ENCODE data around the gene VAV1. TPM values are rescaled to one million over a fixed set of nuclear protein-coding genes. Genes with fewer than 3 reads are reported as not detected.

Gene VAV1
- total and polyA plus RNA-seq, 2 of the 13 experiments (the other 11 are each of a cell fraction or from before 2014, with no cell fraction given), result not detected

DNA sequence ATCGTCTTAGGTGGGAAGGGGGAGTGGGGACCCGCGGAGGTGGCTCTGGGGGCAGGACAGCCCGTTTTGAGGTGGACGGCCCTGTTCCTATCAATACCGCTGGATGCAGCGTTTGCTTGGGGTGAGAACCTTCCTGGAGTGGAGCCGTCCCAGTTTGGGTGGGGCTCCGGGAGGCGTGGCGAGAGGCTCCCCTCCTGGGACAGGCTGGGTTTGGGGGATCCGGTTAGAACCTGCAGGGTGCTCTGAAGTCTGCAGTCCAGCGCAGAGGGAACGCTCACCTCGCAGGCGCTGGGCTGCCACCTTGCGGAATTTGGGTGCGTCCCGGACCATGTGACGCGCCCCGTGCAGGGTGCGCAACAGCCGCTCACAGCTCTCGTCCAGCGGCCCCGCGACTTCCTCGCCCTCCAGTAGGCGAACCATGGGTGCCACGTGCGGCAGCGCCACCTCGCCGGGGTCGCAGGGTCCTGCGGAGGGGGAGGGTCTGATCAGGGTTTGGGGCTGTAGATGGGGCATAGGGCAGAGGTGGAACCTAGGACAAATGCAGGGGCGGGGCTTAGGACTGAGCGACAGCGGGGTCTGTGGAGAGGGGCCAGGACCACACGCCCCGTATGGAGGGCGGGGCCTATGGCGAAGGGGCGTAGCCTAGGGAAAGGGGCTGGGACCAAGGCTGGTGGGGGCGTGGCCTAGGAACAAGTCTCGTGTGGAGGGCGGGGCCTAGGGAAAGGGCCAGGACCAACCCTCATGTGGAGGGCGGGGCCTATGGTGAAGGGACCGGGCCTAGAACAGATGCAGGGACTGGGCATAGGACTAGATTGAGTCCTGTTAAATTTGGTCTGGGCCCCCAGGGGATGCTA is 19.1 kb upstream of the VAV1 start (continued):
- TF ChIP-seq, protein P1, sequence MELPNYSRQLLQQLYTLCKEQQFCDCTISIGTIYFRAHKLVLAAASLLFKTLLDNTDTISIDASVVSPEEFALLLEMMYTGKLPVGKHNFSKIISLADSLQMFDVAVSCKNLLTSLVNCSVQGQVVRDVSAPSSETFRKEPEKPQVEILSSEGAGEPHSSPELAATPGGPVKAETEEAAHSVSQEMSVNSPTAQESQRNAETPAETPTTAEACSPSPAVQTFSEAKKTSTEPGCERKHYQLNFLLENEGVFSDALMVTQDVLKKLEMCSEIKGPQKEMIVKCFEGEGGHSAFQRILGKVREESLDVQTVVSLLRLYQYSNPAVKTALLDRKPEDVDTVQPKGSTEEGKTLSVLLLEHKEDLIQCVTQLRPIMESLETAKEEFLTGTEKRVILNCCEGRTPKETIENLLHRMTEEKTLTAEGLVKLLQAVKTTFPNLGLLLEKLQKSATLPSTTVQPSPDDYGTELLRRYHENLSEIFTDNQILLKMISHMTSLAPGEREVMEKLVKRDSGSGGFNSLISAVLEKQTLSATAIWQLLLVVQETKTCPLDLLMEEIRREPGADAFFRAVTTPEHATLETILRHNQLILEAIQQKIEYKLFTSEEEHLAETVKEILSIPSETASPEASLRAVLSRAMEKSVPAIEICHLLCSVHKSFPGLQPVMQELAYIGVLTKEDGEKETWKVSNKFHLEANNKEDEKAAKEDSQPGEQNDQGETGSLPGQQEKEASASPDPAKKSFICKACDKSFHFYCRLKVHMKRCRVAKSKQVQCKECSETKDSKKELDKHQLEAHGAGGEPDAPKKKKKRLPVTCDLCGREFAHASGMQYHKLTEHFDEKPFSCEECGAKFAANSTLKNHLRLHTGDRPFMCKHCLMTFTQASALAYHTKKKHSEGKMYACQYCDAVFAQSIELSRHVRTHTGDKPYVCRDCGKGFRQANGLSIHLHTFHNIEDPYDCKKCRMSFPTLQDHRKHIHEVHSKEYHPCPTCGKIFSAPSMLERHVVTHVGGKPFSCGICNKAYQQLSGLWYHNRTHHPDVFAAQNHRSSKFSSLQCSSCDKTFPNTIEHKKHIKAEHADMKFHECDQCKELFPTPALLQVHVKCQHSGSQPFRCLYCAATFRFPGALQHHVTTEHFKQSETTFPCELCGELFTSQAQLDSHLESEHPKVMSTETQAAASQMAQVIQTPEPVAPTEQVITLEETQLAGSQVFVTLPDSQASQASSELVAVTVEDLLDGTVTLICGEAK (IDR thresholded peaks at IDR 0.05), result no peak
- TF ChIP-seq, protein P1 (CRISPR knock-in tag; IDR thresholded peaks at IDR 0.05), result no peak
- TF ChIP-seq RBM39 (IDR thresholded peaks at IDR 0.05; ENCODE audit: low read depth, low read length, poor library complexity, severe bottlenecking), result no peak
- TF ChIP-seq ELF1 (CRISPR knock-in tag; IDR thresholded peaks at IDR 0.05), result peak; percentile 67
- peak; percentile 48; the same call in 1 of the 2 replicates for TF ChIP-seq CREB1 (IDR thresholded peaks at IDR 0.05)
- no peak for TF ChIP-seq CREB1 (CRISPR knock-in tag; IDR thresholded peaks at IDR 0.05)
- peak; percentile 67; the same call in 1 of the 2 replicates for TF ChIP-seq NKX3-1 (CRISPR knock-in tag; IDR thresholded peaks at IDR 0.05)
- peak; percentile 71; the same call in 1 of the 2 replicates for TF ChIP-seq ZNF367 (CRISPR knock-in tag; IDR thresholded peaks at IDR 0.05; ENCODE audit: borderline replicate concordance)
- TF ChIP-seq ZNF225 (CRISPR knock-in tag; IDR thresholded peaks at IDR 0.05), result no peak; the same call in 1 of the 2 replicates
- peak; percentile 73 for TF ChIP-seq KMT2A (CRISPR knock-in tag; IDR thresholded peaks at IDR 0.05)
- TF ChIP-seq, protein P2, sequence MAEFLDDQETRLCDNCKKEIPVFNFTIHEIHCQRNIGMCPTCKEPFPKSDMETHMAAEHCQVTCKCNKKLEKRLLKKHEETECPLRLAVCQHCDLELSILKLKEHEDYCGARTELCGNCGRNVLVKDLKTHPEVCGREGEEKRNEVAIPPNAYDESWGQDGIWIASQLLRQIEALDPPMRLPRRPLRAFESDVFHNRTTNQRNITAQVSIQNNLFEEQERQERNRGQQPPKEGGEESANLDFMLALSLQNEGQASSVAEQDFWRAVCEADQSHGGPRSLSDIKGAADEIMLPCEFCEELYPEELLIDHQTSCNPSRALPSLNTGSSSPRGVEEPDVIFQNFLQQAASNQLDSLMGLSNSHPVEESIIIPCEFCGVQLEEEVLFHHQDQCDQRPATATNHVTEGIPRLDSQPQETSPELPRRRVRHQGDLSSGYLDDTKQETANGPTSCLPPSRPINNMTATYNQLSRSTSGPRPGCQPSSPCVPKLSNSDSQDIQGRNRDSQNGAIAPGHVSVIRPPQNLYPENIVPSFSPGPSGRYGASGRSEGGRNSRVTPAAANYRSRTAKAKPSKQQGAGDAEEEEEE (CRISPR knock-in tag; IDR thresholded peaks at IDR 0.05; ENCODE audit: borderline replicate concordance), result no peak
- peak; percentile 93 for TF ChIP-seq KDM2A (CRISPR knock-in tag; IDR thresholded peaks at IDR 0.05; ENCODE audit: borderline replicate concordance, low read depth)
- peak; percentile 65; the same call in 1 of the 2 replicates for TF ChIP-seq KLF15 (CRISPR knock-in tag; IDR thresholded peaks at IDR 0.05; ENCODE audit: borderline replicate concordance)
- TF ChIP-seq, protein P3, sequence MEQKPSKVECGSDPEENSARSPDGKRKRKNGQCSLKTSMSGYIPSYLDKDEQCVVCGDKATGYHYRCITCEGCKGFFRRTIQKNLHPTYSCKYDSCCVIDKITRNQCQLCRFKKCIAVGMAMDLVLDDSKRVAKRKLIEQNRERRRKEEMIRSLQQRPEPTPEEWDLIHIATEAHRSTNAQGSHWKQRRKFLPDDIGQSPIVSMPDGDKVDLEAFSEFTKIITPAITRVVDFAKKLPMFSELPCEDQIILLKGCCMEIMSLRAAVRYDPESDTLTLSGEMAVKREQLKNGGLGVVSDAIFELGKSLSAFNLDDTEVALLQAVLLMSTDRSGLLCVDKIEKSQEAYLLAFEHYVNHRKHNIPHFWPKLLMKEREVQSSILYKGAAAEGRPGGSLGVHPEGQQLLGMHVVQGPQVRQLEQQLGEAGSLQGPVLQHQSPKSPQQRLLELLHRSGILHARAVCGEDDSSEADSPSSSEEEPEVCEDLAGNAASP (CRISPR knock-in tag; IDR thresholded peaks at IDR 0.05; ENCODE audit: borderline replicate concordance), result peak; percentile 78
- 0 out of 2 replicates have a peak, but pooled peaks have one; percentile 40 for TF ChIP-seq ZNF136 (CRISPR knock-in tag; IDR thresholded peaks at IDR 0.05; ENCODE audit: low read depth)
- 0 out of 2 replicates have a peak, but pooled peaks have one; percentile 44 for TF ChIP-seq RNF2 (conservative IDR thresholded peaks at IDR 0.05; ENCODE audit: low read depth)
- peak; percentile 56 for TF ChIP-seq BCL6 (CRISPR knock-in tag; IDR thresholded peaks at IDR 0.05)
